Measurements from ENCODE around the gene L3MBTL3.

The L3MBTL3 gene

DNA sequence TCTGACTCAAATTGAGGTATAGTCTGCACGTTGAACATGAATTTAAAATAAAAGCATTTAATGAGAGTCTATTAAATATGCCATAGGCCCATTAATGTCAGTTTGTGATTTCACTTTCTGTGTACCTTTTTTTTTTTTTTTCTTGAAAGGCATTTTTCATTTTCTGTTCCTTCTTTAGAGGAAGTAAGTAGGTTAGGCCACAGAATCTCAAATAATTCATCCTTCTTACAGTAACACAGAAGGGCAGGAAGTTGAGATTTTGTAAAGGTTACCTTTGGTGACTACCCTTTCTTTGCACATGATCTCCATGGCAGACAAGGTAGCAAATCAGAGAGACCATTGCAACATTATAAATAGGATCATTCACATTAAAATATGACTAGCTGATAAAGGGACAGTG, 9.6 kb downstream of the L3MBTL3 start:
- DNase-seq (ENCODE audit: low spot score): no peak

DNA sequence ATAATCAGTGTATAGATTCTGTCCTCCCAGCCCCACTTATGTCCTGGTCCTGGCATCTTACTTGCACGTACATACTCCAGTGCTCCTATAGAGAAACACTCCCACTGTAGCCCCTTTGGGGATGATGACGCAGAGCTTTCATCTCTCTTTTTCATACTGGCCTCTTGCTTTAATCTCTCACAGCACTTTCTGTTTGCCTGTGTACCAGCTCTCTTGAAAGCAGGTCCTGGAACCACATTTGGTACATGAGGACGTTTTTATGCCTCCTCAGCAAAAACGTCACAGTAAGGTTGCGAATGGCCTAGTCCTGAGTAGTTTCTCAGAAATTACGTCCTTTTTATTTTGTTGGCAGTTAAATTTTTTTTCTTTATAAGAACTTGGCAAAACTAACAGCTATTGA, 10.8 kb downstream of the L3MBTL3 start:
- DNase-seq (ENCODE audit: low spot score): no peak

DNA sequence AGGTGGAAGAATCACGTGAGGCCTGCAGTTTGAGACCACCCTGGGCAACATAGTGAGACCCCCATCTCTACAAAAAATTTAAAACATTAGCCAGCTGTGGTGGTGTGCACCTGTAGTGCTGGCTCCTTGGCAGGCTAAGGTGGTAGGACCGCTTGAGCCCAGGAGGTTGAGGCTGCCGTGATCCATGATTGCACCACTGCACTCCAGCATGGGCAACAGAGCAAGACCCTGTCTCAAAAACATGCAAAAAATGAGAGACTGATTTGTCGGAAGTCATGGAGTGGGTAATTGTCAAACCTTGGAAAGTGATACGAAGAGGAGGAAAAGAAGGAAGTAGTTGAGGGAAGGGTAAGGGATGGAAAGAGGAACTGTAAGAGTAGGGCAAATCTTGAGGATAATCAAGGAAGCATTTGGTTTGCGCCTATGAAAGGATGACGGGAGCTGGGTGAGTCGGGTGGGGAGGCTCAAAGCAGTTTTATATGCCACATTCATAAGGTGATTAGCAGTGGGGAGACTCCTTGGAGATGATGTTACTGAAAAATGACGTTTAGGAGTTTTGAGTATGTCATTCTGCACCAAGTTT, 14.5 kb downstream of the L3MBTL3 start:
- no peak for DNase-seq (ENCODE audit: low spot score)

DNA sequence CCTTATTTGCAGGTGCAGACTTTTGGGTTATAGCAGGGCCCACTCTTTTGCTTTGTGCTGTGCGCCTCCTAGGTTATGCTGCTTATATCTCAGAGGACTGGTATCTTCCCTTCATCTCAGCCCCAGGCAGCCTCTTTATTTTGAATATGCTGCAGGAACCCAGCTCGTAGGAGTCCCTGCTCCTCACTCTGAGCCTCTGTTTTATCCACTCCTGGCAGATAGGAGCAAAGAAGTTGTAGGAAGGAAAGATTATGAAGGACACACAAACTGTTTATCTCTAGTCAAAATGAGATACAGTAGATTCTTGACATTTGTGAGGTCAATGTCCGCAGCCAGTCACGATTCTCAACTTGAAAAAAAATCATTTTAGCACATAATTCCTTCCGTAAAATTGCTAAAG, 15.6 kb downstream of the L3MBTL3 start:
- no peak for DNase-seq (ENCODE audit: low spot score)

DNA sequence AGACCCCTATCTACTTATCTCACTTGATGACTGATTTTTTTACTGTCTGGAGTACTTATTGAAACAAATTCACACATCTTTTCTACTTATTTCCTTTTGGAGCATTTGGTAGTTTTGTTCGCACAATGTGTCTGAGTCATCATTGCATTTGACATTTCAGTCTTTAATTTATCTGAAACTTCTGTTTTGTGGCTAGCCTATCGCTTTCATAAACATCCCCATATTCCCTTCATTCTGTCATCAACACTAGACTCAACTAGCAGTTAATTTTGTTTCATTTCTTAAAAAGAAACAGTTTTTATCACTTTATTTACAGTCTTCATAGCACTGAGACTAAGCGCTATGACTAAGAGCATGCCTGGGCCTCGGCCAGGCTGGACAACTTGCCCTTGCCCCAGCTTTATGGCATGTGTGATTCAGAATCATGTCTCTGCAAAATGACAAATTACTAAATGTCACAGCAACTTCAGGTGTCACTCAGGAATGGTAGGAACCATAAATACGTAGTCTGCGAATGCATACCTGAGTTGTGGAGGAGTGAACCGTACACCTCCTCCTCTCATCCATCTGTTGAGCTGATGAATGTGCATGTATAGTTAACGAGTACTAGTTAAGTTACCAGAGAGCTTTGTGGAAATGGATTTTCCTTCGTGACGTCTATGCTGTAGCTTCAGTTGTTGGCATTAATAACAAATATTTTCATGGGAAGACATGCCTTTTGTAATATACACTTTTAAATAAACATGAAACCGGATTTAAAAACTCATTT, 16.2 kb downstream of the L3MBTL3 start:
- no peak for DNase-seq (ENCODE audit: low spot score)

DNA sequence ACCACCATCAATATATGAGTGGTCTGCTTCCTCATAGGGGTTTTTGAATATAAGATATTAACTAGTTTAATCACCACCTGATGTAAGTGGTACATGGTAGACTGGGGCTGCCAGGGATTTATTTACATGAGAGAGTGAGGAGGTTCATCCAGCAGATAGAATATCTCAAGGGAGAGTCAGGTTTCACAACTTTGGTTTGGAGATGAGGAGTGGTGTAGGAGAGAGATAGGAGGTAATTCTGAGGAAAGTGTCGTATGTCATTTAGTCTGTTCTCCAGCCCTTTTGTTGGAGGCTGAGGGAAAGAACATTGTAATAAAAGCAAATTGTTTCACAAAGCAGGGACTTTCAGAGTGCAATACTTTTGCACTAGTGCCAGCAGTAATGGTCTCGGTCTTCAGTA, 16.8 kb downstream of the L3MBTL3 start:
- no peak for DNase-seq (ENCODE audit: low spot score)

DNA sequence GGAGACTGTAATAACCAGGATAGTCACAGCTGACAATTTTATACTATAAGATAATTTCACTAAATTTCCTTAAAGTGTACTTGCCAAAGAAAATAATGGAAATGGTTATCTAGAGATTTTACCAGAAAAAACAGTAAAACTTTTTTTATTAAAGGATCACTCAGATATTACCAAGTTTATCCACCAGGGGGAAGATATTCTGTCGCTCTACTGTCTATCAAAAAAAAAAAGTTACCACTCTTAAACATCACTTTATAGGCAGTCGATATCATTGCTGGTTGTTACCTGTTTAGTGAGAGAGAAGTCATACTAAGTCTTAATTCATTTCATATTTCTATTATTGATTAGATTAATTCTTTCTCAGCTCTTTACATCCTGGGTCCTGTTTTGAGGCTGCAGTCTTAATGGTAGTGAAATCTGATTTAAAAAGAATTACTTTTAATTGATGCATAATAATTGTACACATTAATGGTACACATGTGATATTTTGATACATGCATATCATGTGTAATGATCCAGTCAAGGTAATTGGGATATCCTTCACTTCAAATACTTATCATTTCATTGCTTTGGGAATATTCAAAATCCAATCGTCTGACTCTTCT, 18.9 kb downstream of the L3MBTL3 start:
- no peak for DNase-seq (ENCODE audit: low spot score)

DNA sequence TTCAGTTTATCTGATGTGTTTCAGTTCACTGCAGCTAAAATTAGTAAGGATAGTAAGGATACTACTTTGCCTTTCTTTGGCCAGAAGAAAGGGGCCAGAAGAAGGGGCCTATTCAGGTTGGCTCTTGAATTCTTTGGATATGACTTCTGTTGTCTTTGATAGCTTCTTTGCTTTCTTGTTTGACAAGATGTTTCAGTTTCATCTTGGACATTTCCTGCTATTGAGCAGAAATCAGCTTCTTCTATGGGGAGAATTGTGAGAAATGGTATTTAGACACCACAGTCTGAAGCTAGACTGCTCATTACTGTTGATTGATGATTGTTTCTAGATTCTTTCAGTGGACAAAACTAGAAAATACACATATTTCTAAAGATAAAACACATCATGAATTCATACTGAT, 23.2 kb downstream of the L3MBTL3 start:
- DNase-seq (ENCODE audit: low spot score): no peak

DNA sequence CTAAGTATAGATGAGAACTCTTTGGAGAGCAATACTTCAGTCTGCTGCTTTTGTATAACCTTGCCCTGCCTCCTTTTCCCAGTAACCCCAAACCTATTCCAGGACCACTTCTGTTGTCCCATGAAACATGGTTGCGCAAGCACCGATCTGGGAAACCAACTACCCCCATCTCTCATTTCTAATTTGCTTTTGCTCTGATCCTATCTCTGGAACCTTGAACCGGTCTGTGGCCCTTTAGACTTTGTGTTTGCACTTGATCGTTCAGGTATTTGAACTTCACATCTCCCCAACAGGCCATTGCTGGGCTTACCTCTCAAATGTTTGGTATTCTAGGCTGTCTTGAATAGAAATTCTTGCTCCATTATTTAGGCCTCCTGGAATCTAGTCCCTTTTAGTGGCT, 25.0 kb downstream of the L3MBTL3 start:
- DNase-seq (ENCODE audit: low spot score): no peak

DNA sequence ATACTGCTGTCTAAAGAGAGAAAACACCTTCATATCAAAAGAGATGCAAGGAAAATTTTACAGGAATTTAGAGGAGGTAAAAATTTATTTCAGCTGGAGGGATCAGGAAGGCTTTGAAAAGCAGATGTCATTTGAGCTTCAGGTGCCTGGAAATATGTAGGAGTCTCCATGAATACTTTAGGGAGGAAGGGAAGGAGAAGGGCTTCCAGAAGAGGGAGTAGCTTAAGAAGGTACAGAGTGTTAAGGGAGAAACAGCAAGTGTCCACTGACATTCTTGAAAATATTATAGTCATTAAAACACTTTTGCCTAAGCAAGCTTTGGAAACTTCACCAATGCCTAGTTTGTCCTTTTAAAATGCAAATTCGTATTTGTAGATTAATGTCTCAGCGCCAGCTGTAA, 27.2 kb downstream of the L3MBTL3 start:
- no peak for DNase-seq (ENCODE audit: low spot score)

DNA sequence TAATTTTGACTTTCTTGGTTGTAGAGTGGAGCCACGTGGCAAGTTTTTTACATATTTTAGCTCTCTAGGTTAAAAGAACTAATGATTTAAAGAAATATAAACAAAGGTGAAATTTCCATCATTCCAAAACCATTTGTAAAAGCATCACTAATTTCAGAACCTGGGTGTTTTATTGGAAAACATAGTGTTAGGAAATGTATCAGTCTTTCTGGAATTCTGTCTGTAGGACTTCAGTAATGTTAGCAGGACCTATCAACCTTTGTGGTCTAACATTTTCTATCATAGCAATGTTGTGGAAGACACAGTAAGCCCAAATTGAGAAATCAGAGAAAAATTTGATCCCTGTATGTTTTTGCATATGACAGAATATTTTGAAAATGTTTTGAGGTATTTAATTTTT, 28.3 kb downstream of the L3MBTL3 start:
- DNase-seq (ENCODE audit: low spot score): no peak

DNA sequence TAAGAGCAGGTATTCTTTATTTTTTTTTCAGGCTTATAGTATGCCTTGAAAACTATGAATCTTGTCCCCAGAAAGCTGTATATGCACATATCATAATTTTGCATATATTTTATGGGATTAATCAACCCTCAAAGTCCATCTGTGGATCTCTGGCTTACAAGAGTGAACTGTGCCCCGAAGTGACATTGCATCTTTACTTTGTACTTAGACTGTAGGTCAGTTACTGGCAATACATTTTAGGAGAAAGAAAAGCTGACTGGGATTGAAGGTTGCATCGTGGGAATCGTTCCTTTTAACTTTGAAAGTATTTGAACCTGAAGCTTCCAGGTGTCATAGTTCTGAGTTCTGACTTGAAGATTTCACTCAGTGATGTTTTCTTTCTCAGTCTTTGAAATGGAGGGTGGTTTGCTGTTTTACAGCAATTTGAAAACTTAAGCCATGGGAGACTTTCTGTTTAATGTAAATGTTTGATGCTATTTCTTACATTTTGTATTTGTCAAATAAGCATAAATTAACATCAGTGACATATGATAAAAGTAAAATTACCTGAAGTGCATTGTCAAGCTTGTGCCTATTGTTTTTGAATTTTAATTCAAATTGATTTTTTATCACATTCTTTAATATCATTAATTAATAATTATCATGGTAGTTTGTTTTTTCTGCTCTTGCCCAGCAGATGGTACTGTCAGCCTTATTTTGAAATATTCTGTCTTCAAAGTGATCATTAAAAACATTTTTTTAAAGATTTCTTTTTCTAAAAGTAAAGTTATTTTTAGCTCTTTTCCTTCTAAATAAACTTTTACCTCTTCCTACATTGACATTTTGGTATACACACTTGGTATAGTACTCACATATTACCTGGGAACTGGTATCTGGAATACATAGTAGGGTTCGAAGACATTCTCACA, 29.0 kb downstream of the L3MBTL3 start:
- DNase-seq (ENCODE audit: low spot score): no peak

DNA sequence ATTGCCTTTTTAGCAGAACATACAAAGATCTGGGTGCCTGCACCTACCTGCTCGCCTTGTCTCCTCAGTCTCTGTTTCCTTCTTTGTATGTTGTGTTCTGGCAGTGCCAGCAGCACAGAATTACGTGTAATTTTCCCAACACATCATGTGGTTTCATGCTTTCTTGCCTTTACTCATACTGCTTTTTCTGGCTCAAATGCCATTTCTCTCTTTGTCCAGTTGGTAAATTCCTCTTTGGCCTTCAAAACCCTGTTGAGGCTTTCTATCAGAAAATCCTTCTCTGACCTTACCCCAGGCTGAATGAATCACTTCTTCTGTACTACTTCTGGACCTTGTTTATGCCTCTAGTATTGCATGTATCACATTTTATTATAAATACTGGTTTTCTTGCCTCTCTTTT, 31.8 kb downstream of the L3MBTL3 start:
- no peak for DNase-seq (ENCODE audit: low spot score)

DNA sequence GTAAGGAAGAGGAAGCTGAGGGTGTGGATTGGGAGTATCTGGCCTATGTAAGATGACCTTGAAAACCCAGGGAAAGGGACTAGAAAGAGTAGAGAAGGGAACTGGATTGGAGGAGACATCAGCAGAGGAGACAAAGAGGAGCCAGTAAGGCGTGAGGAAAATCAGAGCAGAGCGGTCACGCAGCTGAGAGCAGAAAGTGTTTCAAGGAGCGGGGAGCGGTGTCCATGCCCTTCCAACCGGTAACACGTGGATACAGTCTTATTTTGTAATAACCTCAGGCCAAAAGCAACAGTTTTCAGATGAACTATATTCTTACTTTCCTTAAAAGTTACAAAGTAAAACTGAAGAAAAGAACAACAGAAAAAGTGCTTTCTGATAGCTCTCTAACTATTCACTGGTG, 36.3 kb downstream of the L3MBTL3 start:
- DNase-seq (ENCODE audit: low spot score): no peak

DNA sequence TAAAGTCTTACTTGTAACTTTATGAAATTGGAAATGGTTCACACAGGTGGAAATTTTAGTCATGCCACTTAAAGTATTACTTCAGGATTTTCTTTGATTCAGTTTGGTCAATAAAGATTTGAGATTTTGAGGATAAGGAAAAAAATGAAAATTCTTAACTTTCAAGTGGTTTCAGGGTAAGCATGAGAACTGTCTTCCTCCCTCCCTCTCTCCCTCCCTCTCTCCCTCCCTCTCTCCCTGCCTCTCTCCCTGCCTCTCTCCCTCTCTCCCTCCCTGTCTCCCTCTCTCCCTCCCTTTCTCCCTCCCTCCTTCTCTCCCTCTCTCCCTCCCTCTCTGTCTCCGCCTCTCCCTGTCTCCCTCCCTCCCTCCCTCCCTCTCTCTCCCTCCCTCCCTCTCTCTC, 36.9 kb downstream of the L3MBTL3 start:
- DNase-seq (ENCODE audit: low spot score): no peak

DNA sequence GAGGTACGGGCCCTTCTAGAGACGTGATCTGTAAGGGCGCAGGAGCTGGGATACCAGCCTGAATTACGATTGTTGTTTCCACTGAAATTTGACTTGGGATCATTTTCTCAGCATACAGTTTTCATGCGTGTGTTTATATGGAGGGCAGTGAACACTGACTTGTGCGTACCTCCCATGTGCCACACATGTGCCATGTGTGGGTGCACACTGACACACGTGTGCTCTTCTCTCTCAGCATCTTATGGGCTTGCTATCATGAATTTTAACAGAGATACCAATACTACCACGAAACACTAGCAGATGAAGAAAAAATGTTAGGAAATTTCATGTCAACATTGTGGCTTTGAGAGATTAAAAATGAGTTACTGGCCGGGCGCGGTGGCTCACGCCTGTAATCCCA, 39.1 kb downstream of the L3MBTL3 start:
- no peak for DNase-seq (ENCODE audit: low spot score)

DNA sequence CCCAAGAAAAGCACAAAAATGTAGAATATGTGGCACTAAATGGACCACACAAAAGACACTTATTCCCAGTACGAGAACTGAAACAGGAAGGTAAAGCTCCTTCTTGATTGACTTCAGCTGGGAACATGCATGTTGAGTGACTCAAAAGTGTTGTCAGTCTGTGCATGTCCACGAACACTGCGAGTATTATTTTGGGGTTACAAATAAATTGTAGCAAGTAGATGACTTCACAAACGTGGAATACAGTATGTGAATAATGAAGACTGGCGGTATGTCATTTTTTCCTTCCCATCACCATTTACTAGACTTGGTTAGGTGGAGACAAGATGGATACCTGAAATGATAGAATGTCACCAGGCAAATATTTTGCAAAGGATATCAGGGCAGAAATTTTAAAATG, 45.4 kb downstream of the L3MBTL3 start:
- DNase-seq (ENCODE audit: low spot score): no peak

DNA sequence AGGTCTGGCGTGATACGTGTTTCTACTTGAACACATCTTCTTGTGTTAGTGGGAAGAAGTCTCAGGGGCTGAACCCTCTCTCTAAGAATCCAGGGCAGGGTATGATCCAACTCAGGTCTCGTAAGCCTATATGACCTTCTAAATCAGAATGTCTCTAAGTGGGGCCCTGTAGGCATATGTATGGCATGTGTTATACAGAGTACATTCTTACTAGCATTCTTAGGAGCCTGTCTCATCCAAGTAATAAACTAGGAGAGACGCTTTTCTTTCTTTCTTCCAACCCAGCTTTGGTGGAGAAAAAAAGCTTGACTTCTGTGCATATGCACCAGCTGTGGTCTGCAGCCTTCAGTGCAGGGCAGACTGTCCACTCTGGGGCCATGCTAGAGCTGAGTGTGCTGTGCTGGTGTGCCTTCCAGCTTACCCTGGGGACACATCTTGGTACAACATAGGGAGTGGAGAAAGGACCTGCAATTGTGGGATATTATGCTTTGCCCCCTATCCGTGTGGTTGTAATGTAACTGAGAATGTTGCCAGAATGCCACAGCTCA, 47.3 kb downstream of the L3MBTL3 start:
- no peak for DNase-seq (ENCODE audit: low spot score)

DNA sequence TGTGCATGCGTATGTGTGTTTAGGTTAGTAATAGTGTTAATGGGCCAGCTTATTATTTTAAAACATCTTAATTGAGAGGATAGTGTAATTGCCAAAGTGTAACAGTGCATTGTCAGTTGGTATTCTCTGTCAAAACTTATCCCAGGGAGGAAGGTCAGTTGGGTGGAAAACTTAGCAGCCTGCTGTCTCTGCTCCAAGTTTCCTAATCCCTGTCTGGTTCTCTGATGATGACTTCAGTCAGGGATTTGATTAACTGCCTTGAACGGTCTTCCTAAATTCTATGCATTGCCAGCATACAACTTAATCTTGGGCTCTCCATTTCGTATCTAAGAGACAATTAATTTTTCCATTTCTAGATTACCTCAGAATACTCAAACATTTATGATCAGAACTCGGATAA, 51.1 kb downstream of the L3MBTL3 start:
- no peak for DNase-seq (ENCODE audit: low spot score)

DNA sequence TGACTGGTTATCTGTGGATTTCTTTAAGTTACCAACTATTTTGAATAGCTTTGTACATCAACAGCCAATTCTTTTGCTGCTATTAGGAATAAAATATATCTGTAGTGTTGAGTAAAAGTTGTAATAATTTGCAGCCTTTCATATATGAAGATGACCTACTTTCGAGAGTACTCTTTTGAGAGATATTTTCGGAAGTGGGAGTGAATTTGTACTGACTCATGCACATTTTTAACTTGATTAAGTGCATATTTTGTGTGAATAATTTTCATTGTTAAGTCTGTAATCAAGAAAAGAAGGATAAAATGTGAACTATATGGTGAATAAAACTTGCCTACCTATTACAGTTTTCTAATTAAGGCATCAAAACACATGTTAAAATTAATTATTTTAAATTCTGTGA, 51.9 kb downstream of the L3MBTL3 start:
- DNase-seq (ENCODE audit: low spot score): no peak

DNA sequence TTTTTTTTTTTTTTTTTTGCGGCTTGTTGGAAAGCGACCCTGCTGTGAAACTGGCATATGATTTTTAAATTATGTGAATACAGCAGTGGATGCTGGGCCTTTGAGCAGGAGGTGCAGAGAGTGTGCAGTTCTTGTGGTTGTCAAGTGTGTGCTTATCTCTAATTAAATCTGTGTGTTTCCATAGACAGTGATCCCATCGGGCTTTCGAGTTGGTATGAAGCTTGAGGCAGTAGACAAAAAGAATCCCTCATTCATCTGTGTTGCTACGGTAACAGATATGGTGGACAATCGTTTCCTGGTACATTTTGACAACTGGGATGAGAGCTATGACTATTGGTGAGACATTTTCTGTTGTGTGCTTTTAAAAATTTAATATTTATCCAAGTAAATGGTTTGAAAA, 52.4 kb downstream of the L3MBTL3 start:
- no peak for DNase-seq (ENCODE audit: low spot score)

DNA sequence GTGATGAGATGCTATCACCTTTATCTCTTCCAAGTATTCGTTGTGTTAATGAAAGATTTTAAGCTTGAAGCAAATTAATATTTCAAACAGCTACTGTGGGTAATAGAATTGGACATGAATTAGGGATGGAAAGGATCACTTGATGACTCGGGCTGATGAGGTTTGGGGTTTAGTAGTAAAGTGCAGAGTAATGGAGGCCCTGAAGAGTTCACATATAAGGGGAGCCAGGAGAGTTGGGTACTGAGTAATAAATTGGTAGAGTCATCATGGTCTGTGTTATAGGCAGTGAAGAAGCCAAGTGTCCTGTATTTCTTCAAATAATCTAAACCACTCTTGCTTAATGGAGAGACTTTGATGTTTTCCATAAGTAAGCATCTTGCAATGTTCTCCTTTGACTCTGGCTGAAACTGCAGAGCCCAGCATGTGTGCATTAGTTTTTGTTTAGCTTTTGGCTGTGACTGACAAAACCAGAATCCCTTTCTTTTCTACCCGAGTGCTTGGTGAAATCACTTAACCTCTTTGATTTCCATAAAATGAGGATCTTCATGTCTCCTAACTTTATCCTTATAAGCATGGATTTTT, 57.6 kb downstream of the L3MBTL3 start:
- DNase-seq (ENCODE audit: low spot score): no peak
